ENCODE data around the gene RASSF9. TPM values are rescaled to one million over a fixed set of nuclear protein-coding genes. Genes with fewer than 3 reads are reported as not detected.

The RASSF9 gene
- total RNA-seq, result 0.94 TPM

DNA sequence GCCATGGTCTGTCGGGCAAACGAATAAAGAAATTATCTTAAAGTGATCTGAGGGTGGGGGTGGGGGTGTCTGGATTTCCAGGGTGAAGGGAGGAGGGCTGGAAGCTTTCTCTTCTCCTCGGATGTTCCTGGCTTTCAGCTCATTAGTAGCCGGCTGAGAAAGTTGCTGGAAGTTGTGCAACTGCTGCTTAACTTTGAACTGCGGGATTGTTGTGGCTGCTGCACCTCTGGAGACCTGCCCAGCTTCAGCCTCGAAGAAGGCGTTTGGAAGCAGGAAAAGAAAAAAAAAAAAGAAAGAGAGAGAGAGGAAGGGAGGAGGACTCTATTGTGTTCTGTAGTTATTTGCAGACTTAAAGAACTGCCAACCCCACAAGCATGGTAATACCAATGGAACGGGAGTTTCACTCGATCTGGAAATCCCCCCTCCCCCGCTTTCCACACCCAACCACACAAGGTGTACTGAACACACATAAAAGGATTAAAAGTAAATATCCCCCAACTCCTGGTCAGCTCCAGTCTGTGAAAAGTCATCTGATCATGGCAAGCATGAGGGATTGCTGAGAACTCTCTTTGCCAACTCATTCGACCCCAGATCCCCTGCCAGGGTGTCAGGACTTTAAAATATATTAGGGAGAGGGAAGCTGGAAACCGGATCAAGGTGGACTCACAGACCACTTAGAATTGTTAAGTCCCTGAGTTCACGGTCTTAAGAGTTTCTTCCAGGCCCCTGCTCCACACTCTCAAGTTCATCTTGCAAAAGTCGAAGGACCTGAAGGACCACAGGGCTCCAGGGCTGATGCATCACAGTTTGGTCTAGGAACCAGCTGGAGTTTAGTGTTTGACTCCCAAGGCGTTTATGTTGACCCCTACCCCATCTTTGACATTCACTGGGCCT lies at the start of gene RASSF9:
Gene RASSF9 (minus strand): TSS at position 213 of the 894 bp plus-strand sequence. CDS start 208 bp downstream, at position 5.

DNA sequence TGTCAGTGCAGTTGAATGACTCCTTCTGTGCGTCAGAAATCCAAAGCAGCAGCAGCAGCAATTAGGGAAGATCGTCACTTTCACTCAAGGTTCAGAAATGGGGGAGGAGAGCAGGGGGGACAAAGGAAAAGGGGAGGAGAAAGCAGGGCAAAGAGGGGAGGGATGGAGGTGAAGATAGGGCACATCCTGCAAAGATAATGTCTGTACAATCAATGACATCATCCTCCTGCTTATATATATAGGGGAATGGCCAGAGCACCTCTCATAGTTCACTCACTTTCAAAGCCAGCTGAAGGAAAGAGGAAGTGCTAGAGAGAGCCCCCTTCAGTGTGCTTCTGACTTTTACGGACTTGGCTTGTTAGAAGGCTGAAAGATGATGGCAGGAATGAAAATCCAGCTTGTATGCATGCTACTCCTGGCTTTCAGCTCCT lies 37.8 kb upstream of the RASSF9 start, which contains the start of gene NTS:
Gene NTS (plus strand): TSS at position 265 of the 431 bp plus-strand sequence. CDS start 109 bp downstream, at position 374.

Other genes with a start within 250 kb of the RASSF9 start
- 12.2 TPM for gene NTS, start 37.9 kb upstream of the RASSF9 start, total RNA-seq

All from parietal lobe (tissue), 1 donor.